H1 (cell line): Measurements from ENCODE around the gene ZNF786.

Experiments
- CEBPB ChIP-seq: IDR thresholded peaks from 2 replicates; pipeline ENCODE4 v1.6.1; 2012; ENCODE audit warnings: low read depth, low read length
- CHD2 ChIP-seq: IDR thresholded peaks from 2 replicates; pipeline ENCODE4 v1.6.1; 2012; ENCODE audit warnings: low read length, improper control_type of control experiment
- EP300 ChIP-seq, 2 experiments: IDR thresholded peaks; 1 replicate in 1 of 2; 2 replicates in 1 of 2; pipeline ENCODE4 v1.6.1; 2011 to 2012; ENCODE audit warnings: low read depth in 2 of 2, low read length in 2 of 2, mild to moderate bottlenecking in 2 of 2, borderline replicate concordance in 1 of 2, inconsistent platforms in 1 of 2, moderate library complexity in 1 of 2
- EZH2 ChIP-seq: fragments of 200-600 bp; sonication (generic); IDR thresholded peaks from 2 replicates; pipeline ENCODE4 v1.7.1; 2012; ENCODE audit warnings: low read depth, mild to moderate bottlenecking, moderate library complexity, low read length, inconsistent platforms; ENCODE audit not compliant: severe bottlenecking
- POLR2A ChIP-seq, 2 experiments: IDR thresholded peaks; 1 replicate in 1 of 2; 2 replicates in 1 of 2; pipeline ENCODE4 v1.6.1; 2011; ENCODE audit warnings: low read depth in 2 of 2, low read length in 2 of 2, mild to moderate bottlenecking in 2 of 2; ENCODE audit errors: control extremely low read depth in 1 of 2
- POLR2AphosphoS5 ChIP-seq: IDR thresholded peaks from 2 replicates; pipeline ENCODE4 v1.6.1; 2011; ENCODE audit warnings: low read depth, low read length
- SIN3A ChIP-seq, 2 experiments: IDR thresholded peaks in 1 of 2; conservative IDR thresholded peaks in 1 of 2; 2 replicates each; pipeline ENCODE4 v1.6.1; 2011 to 2012; ENCODE audit warnings: low read length in 2 of 2, improper control_type of control experiment in 1 of 2, low read depth in 1 of 2, mild to moderate bottlenecking in 1 of 2
- SP1 ChIP-seq: IDR thresholded peaks from 2 replicates; pipeline ENCODE4 v1.6.1; 2011; ENCODE audit warnings: low read depth, low read length
- YY1 ChIP-seq: IDR thresholded peaks from 2 replicates; pipeline ENCODE4 v1.6.1; 2011; ENCODE audit warnings: low read depth, mild to moderate bottlenecking, low read length
- TF ChIP-seq, protein P1 (sequence below), 3 experiments: IDR thresholded peaks; 1 replicate in 2 of 3; 2 replicates in 1 of 3; pipeline versions ENCODE4 v1.5.1 to v1.6.1; 2011; ENCODE audit warnings: low read length in 3 of 3, mild to moderate bottlenecking in 3 of 3, inconsistent platforms in 2 of 3, low read depth in 1 of 3, moderate library complexity in 1 of 3; ENCODE audit not compliant: insufficient read depth in 1 of 3; ENCODE audit errors: control extremely low read depth in 1 of 3
- TF ChIP-seq, protein P2 (sequence below): IDR thresholded peaks from 2 replicates; pipeline ENCODE4 v1.6.1; 2012; ENCODE audit warnings: low read length, inconsistent platforms
- TF ChIP-seq, protein P3 (sequence below): IDR thresholded peaks from 2 replicates; pipeline ENCODE4 v1.6.1; 2011; ENCODE audit warnings: low read depth, mild to moderate bottlenecking, low read length; ENCODE audit not compliant: insufficient read depth
- TF ChIP-seq, protein P4 (sequence below): IDR thresholded peaks from 2 replicates; pipeline ENCODE4 v1.6.1; 2012; ENCODE audit warnings: inconsistent platforms
- TF ChIP-seq, protein P5 (sequence below): IDR thresholded peaks from 2 replicates; pipeline ENCODE4 v1.6.1; 2011; ENCODE audit warnings: low read length, improper control_type of control experiment

DNA sequence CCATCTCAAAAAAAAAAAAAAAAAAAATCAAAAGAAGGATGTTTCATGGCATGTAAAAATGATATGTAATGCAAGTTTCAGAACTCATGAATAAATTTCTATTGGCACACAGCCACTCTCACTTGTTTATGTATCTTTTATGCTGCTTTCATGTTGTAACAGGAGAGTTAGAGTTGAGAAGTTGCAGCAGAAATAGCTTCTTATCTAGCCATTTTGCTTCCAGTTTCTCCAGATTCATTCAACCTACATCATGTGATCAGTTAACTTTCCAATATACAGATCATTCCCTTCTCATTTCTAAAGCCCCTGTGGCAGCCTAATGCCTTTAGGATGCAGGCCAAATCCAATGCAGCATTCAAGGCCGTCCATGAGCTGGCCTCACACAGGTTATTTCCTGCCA lies 30.4 kb downstream of the ZNF786 start:
- TF ChIP-seq POLR2AphosphoS5 = no peak
- TF ChIP-seq, protein P1, sequence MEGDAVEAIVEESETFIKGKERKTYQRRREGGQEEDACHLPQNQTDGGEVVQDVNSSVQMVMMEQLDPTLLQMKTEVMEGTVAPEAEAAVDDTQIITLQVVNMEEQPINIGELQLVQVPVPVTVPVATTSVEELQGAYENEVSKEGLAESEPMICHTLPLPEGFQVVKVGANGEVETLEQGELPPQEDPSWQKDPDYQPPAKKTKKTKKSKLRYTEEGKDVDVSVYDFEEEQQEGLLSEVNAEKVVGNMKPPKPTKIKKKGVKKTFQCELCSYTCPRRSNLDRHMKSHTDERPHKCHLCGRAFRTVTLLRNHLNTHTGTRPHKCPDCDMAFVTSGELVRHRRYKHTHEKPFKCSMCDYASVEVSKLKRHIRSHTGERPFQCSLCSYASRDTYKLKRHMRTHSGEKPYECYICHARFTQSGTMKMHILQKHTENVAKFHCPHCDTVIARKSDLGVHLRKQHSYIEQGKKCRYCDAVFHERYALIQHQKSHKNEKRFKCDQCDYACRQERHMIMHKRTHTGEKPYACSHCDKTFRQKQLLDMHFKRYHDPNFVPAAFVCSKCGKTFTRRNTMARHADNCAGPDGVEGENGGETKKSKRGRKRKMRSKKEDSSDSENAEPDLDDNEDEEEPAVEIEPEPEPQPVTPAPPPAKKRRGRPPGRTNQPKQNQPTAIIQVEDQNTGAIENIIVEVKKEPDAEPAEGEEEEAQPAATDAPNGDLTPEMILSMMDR (IDR thresholded peaks at IDR 0.05; ENCODE audit: control extremely low read depth in 1 of 3, insufficient read depth in 1 of 3, low read depth in 1 of 3, low read length in 3 of 3) = no peak
- TF ChIP-seq, protein P2, sequence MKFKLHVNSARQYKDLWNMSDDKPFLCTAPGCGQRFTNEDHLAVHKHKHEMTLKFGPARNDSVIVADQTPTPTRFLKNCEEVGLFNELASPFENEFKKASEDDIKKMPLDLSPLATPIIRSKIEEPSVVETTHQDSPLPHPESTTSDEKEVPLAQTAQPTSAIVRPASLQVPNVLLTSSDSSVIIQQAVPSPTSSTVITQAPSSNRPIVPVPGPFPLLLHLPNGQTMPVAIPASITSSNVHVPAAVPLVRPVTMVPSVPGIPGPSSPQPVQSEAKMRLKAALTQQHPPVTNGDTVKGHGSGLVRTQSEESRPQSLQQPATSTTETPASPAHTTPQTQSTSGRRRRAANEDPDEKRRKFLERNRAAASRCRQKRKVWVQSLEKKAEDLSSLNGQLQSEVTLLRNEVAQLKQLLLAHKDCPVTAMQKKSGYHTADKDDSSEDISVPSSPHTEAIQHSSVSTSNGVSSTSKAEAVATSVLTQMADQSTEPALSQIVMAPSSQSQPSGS = no peak
- TF ChIP-seq, protein P3, sequence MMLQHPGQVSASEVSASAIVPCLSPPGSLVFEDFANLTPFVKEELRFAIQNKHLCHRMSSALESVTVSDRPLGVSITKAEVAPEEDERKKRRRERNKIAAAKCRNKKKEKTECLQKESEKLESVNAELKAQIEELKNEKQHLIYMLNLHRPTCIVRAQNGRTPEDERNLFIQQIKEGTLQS = no peak
- TF ChIP-seq POLR2A (IDR thresholded peaks at IDR 0.05; ENCODE audit: control extremely low read depth in 1 of 2, low read depth in 2 of 2, low read length in 2 of 2) = no peak
- TF ChIP-seq EP300 (IDR thresholded peaks at IDR 0.05; ENCODE audit: borderline replicate concordance in 1 of 2, low read depth in 2 of 2, low read length in 2 of 2) = no peak
- TF ChIP-seq, protein P4, sequence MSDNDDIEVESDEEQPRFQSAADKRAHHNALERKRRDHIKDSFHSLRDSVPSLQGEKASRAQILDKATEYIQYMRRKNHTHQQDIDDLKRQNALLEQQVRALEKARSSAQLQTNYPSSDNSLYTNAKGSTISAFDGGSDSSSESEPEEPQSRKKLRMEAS = no peak
- TF ChIP-seq CEBPB = no peak
- TF ChIP-seq YY1 = no peak
- TF ChIP-seq SP1 = no peak
- no peak for TF ChIP-seq CHD2
- no peak for TF ChIP-seq EZH2
- TF ChIP-seq SIN3A (conservative IDR thresholded peaks at IDR 0.05 in 1 of 2, IDR thresholded peaks at IDR 0.05 in 1 of 2; ENCODE audit: low read depth in 1 of 2, low read length in 2 of 2) = no peak
- TF ChIP-seq, protein P5, sequence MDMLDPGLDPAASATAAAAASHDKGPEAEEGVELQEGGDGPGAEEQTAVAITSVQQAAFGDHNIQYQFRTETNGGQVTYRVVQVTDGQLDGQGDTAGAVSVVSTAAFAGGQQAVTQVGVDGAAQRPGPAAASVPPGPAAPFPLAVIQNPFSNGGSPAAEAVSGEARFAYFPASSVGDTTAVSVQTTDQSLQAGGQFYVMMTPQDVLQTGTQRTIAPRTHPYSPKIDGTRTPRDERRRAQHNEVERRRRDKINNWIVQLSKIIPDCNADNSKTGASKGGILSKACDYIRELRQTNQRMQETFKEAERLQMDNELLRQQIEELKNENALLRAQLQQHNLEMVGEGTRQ = no peak
